ENCODE results near the gene RPL27A. TPM values are rescaled to one million over a fixed set of nuclear protein-coding genes. Genes with fewer than 3 reads are reported as not detected.

RPL27A gene
- total RNA-seq, 1 donor from 2014 or later = 1,393 TPM

DNA sequence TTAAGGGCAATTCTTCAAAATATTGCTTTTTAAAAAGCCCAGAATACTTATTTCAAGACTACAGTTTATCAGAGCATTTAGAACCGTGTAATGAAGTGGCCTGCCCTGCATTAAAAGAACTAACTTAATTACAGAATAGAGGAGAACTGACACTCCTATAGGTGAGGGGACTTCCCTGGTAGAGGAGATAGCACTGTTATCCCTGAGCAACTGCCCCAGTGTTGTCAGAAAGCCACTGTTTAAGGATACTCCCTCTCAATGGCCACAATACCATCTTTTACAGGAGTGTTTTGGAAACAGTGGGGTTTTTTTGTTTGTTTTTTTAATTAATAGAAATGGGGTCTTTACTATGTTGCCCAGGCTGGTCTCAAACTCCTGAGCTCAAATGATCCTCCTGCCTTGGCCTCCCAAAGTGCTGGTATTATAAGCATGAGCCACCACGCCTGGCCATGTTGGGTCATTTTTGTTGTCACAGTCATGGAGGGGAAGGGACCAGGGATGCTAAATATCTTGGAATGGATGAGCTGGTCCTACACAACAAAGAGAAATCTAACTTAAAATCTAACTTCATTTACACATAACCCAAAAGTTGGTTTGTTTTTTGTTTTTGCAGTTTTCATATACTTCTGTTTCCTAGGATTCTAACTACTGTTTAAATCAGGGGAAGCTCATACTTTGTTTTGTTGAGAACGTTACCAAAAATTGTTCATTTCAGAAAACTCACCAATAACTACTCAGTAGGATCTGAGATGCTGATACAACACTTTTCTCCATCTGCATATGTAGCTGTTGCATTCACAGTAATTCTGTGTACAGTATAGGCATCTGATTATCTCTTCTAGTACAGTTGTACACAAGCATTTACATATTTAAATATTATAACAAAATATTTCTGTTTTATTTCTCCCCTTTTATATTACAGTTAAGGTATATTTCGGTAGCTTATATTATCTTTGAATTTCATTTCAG lies 8.1 kb downstream of the RPL27A start:
- TF ChIP-seq CTCF (conservative IDR thresholded peaks at IDR 0.05; ENCODE audit: low read depth, low read length) = no peak

DNA sequence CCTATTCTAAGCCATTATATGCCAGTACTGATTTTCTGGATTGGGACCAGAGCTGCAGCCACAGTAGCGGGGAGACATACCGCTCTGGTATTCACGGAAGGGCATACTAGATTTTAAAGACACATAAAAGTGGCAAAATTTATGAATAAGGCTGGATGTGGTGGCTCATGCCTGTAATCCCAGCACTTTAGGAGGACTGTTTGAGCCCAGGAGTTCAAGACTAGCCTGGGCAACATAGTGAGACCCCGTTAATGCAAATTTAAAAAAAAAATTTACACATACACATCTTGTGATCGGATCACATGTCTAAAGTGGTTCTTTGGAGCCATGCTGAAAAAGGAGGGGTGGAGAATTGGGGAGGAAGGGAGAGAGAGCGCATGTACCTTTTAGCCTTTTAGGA lies 9.0 kb downstream of the RPL27A start:
- no peak for TF ChIP-seq CTCF (conservative IDR thresholded peaks at IDR 0.05; ENCODE audit: low read depth, low read length)
- DNase-seq (ENCODE audit: low read depth) = no peak
- H3K4me3 ChIP-seq (ENCODE audit: low read depth, low read length) = no peak overlapping the region

More for the DNA sequence above, 8.1 kb downstream of the RPL27A start:
- no peak overlapping the region for H3K4me3 ChIP-seq (ENCODE audit: low read depth, low read length)
- no peak for DNase-seq (ENCODE audit: low read depth)

DNA sequence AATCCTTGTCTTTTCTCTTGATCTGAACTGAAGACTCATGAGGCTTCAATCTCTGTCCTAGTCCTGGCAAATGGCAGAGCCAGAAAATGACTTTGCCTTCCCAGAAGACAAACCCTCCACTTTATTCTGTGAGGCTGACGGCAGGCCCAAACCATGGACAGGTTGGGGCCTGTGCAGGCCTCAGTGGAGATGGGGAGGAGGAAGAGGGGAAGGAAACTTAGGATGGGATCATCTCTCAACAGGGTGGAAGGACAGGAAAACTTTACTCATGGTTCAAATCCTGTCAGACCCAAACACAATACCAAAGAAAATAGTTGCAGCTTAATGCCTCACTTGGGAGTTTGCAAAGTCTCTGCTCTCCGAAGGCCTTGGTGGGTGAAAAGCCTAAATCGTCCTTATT lies 9.8 kb downstream of the RPL27A start:
- no peak for DNase-seq (ENCODE audit: low read depth)
- TF ChIP-seq CTCF (conservative IDR thresholded peaks at IDR 0.05; ENCODE audit: low read depth, low read length) = no peak

DNA sequence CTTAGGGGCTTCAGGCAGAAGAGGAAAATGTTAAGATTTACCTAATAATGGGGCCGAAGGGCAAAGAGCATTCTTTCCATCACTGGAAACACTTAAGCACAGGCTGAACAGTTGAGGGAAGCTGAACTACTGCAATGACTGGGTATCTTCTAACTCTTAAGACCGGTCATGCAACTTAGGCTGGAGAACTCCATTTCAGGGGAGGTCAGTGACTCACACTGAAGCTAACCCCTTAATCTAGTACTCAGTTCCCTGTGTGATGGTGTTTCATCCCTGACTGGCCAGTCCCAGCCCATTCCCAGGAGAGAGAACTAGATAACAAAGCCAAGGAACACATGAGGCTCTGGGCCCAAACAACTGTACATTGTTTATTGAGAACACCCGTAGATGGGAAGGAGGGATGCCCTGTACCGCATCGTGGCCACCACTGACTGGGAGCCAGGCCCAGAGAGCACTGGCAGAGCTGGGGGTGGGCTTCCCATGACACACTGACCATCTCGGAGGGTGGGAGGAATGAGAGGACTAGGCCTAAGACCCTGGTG lies 10.5 kb downstream of the RPL27A start:
- TF ChIP-seq CTCF (conservative IDR thresholded peaks at IDR 0.05; ENCODE audit: low read depth, low read length) = no peak
- DNase-seq (ENCODE audit: low read depth) = no peak
- no peak overlapping the region for H3K4me3 ChIP-seq (ENCODE audit: low read depth, low read length)

More for the DNA sequence above, 9.8 kb downstream of the RPL27A start:
- no peak overlapping the region for H3K4me3 ChIP-seq (ENCODE audit: low read depth, low read length)

GRCh38 chr11:8693555-8693954 lies 11.0 kb downstream of the RPL27A start:
- no peak for DNase-seq (ENCODE audit: low read depth)
- no peak for TF ChIP-seq CTCF (conservative IDR thresholded peaks at IDR 0.05; ENCODE audit: low read depth, low read length)

DNA sequence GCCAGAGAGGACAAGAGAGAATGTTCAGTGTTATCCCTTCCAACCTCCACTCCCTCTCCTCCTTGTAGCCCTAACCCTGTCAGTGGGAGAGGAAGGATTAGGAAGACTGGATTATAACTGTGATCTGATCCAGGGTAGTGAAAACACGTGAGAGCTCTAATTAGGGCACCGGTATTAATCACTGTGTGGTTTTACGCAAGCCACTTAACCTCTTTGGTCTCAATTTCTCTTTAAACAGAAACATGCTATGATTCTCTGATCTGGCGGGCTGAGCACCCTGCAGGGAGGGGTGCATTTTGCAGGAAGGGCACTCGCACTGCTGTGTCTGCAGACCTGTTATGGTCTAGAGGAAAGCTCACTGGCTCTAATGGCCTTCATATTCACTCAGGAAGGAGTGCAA lies 11.5 kb downstream of the RPL27A start:
- no peak overlapping the region for H3K4me3 ChIP-seq (ENCODE audit: low read depth, low read length)
- no peak for TF ChIP-seq CTCF (conservative IDR thresholded peaks at IDR 0.05; ENCODE audit: low read depth, low read length)
- no peak for DNase-seq (ENCODE audit: low read depth)

More at GRCh38 chr11:8693555-8693954, 11.0 kb downstream of the RPL27A start:
- no peak overlapping the region for H3K4me3 ChIP-seq (ENCODE audit: low read depth, low read length)
